Measurements from ENCODE around the gene CDC34. TPM values are rescaled to one million over a fixed set of nuclear protein-coding genes. Genes with fewer than 3 reads are reported as not detected.
A peak's percentile ranks its signal among the peaks of the same experiment; 100 is the strongest.

Gene CDC34
- total and polyA plus RNA-seq, 2 of the 8 experiments (the other 6 are each of a cell fraction or from before 2014, with no cell fraction given), result 95.9 to 129 TPM

- Histone ChIP-seq H3K18ac (ENCODE audit: extremely low read depth, low read length) (peak overlapping the region; percentile 38; the same call in 1 of the 2 replicates), H2AFZ (ENCODE audit: low read length) (no peak overlapping the region), H3K14ac (ENCODE audit: insufficient read length) (no peak overlapping the region), H3K4ac (replicated peaks; ENCODE audit: insufficient read length, low read depth, low read length) (no peak overlapping the region), H4K5ac (ENCODE audit: insufficient read length, low read depth, low read length) (no peak overlapping the region), H3K9ac (replicated peaks in 1 of 4; ENCODE audit: extremely low read depth in 1 of 4, low read depth in 3 of 4, low read length in 3 of 4) (no peak overlapping the region), H2BK15ac (ENCODE audit: low read length) (peak overlapping the region; percentile 81; the same call in 1 of the 2 replicates), H3K23me2 (ENCODE audit: low read depth, low read length) (0 out of 2 replicates have a peak, but pooled peaks cover 2% of the 10 kb centered on the region), H2BK5ac (ENCODE audit: low read depth, low read length) (peak overlapping the region; percentile 32; the same call in 1 of the 2 replicates), H3K9me3 (ENCODE audit: insufficient read depth in 2 of 2, low read depth in 1 of 2, low read length in 1 of 2) (peaks cover 10 to 19% of the 10 kb centered on the region in 2 experiments; a peak in 2 of 4 replicates), H3K23ac (ENCODE audit: insufficient read length) (no peak overlapping the region), H3K79me2 (ENCODE audit: control insufficient read depth in 1 of 2, insufficient read depth in 2 of 2, low read length in 2 of 2) (no peaks in the 10 kb centered on the region), H2BK12ac (ENCODE audit: low read depth, low read length) (peak overlapping the region; percentile 39; the same call in 1 of the 2 replicates), H3K27ac (ENCODE audit: low read depth, low read length) (no peak overlapping the region), H3K79me1 (ENCODE audit: low read depth, low read length) (no peaks in the 10 kb centered on the region), H2AK5ac (ENCODE audit: low read depth, low read length) (no peak overlapping the region), H3K4me2 (ENCODE audit: insufficient read depth in 1 of 2, low read depth in 2 of 2, low read length in 2 of 2) (no peak overlapping the region), H4K8ac (ENCODE audit: extremely low read depth, insufficient read depth, low read length) (no peak overlapping the region), H2BK20ac (ENCODE audit: low read length) (0 out of 2 replicates have a peak overlapping the region, but pooled peaks have one; percentile 18), H3K4me1 (replicated peaks in 1 of 4; ENCODE audit: control insufficient read depth in 3 of 4, insufficient read depth in 4 of 4, low read length in 3 of 4) (peaks cover 0 to 3% (median 0%) of the 10 kb centered on the region in 4 experiments; a peak in 2 of 7 replicates), H2BK120ac (replicated peaks; ENCODE audit: low read depth, low read length) (no peak overlapping the region), H3K36me3 (ENCODE audit: control insufficient read depth in 2 of 4, insufficient read depth in 4 of 4, low read length in 3 of 4) (peaks cover 0 to under 1% (median 0%) of the 10 kb centered on the region in 4 experiments; a peak in 1 of 8 replicates), H3K56ac (replicated peaks; ENCODE audit: insufficient read length, low read depth, low read length) (no peak overlapping the region), H4K20me1 (replicated peaks in 1 of 2; ENCODE audit: control insufficient read depth in 1 of 2, insufficient read depth in 2 of 2, low read length in 2 of 2) (no peaks in the 10 kb centered on the region), H3K4me3 (ENCODE audit: extremely low read depth in 1 of 4, insufficient read depth in 2 of 4, low read depth in 3 of 4, low read length in 4 of 4) (no peak overlapping the region), H4K91ac (replicated peaks; ENCODE audit: insufficient read length, low read length) (peak overlapping the region; percentile 73), H3K27me3 (replicated peaks in 1 of 4; ENCODE audit: control insufficient read depth in 3 of 4, extremely low read depth in 1 of 4, insufficient read depth in 3 of 4, low read length in 3 of 4) (peaks cover 0 to under 1% (median 0%) of the 10 kb centered on the region in 4 experiments; a peak in 1 of 7 replicates)
- ChIA-PET POLR2A (ENCODE audit: partially characterized antibody) (interaction anchor here (1.3 to 3.1 kb wide), 2 partner anchors 8 to 52 kb away, joined by 5 to 10 read pairs; no protein-coding TSS in a partner anchor), CTCF (ENCODE audit: partially characterized antibody) (interaction anchor here (1.3 to 2.5 kb wide), 3 partner anchors 8 to 30 kb away, joined by 3 to 13 read pairs (median 6); no protein-coding TSS in a partner anchor)
- DNase-seq (ENCODE audit: low read depth in 1 of 2, low spot score in 2 of 2), result no peak
- FAIRE-seq, result no peak
- WGBS, 2 experiments (ENCODE audit: extremely low coverage in 1 of 2, insufficient coverage in 1 of 2, insufficient read length in 1 of 2, insufficient replicate concordance in 2 of 2, low coverage in 1 of 2, low lambda C conversion rate in 2 of 2, missing lambda C conversion rate in 1 of 2), result 73% methylated on average over 11 of the region's 18 CpGs; no CpG with 5 or more reads in 1 of the 2 experiments
- TF ChIP-seq FOSL1 (IDR thresholded peaks at IDR 0.05; ENCODE audit: insufficient read depth, low read depth, low read length) (no peak), RBBP5 (IDR thresholded peaks at IDR 0.05; ENCODE audit: borderline replicate concordance, low read depth, low read length) (no peak), SP1 (IDR thresholded peaks at IDR 0.05; ENCODE audit: low read depth, low read length) (no peak), CTCF (IDR thresholded peaks at IDR 0.05; ENCODE audit: control extremely low read depth in 1 of 3, insufficient read depth in 1 of 3, low read depth in 1 of 3, low read length in 3 of 3) (no peak), CBX5 (IDR thresholded peaks at IDR 0.05; ENCODE audit: low read depth, low read length) (no peak), ZNF274 (IDR thresholded peaks at IDR 0.05; ENCODE audit: borderline replicate concordance, extremely low read depth, low read length) (no peak), TEAD4 (IDR thresholded peaks at IDR 0.05; ENCODE audit: low read depth, low read length) (no peak), HDAC2 (IDR thresholded peaks at IDR 0.05; ENCODE audit: borderline replicate concordance in 1 of 2, low read depth in 2 of 2, low read length in 2 of 2) (no peak), RFX5 (IDR thresholded peaks at IDR 0.05; ENCODE audit: borderline replicate concordance, low read depth, low read length) (no peak), SUZ12 (IDR thresholded peaks at IDR 0.05; ENCODE audit: low read length) (no peak)
These were observed 6.5 kb upstream of the CDC34 start for GRCh38 chr19:525029-525428.

All from H1 (cell line).